Epithelial cell of proximal tubule (primary cell): ENCODE measurements around the gene MAP1LC3C. TPM values are rescaled to one million over a fixed set of nuclear protein-coding genes. Genes with fewer than 3 reads are reported as not detected.

Source experiments
- DNase-seq: peaks from one replicate; pipeline ENCODE4 v3.0.0-alpha.2; 2011; ENCODE audit warnings: low read depth
- H3K4me3 ChIP-seq: 2 replicates; pipeline ENCODE4 v1.5.1; 2011; ENCODE audit warnings: low read depth, mild to moderate bottlenecking, low read length
- CTCF ChIP-seq: conservative IDR thresholded peaks from 2 replicates; pipeline ENCODE4 v1.5.1; 2012; ENCODE audit warnings: low read depth, mild to moderate bottlenecking, low read length
- total RNA-seq: library from RNA; depleted of rRNA; stranded (reverse); fragments of >200 nt; gene quantifications from 2 replicates; pipeline ENCODE4 v1.2.3, GENCODE V29; 2015

The MAP1LC3C gene
- total RNA-seq, 1 donor from 2014 or later = 0.12 TPM

- DNase-seq = no peak
- no peak for TF ChIP-seq CTCF
- H3K4me3 ChIP-seq = no peak overlapping the region
Observed at GRCh38 chr1:241962153-241962552, 36.7 kb downstream of the MAP1LC3C start.

- DNase-seq = no peak
- no peak for TF ChIP-seq CTCF
- no peak within 1 kb of the TSS for H3K4me3 ChIP-seq
Observed at GRCh38 chr1:241957692-241958494, 41.0 kb downstream of the MAP1LC3C start, which contains the start of gene BECN2. BECN2 (plus strand) TSS chr1:241957767; CDS start chr1:241957767, 0 bp downstream.

GRCh38 chr1:241950390-241950789, 48.5 kb downstream of the MAP1LC3C start:
- H3K4me3 ChIP-seq = no peak overlapping the region
- no peak for DNase-seq
- TF ChIP-seq CTCF = no peak

- no peak for DNase-seq
Observed at GRCh38 chr1:241947354-241947753, 51.5 kb downstream of the MAP1LC3C start.

More at GRCh38 chr1:241947354-241947753, 51.5 kb downstream of the MAP1LC3C start:
- no peak for TF ChIP-seq CTCF
- H3K4me3 ChIP-seq = no peak overlapping the region

Other genes with a start within 250 kb of the MAP1LC3C start
- gene EXO1, start 150.9 kb downstream of the MAP1LC3C start, total RNA-seq = 13.4 and 30.2 TPM in 2 replicates
- not detected in 2 replicates for gene BECN2, start 41.3 kb downstream of the MAP1LC3C start, total RNA-seq